Neural progenitor cell (in vitro differentiated cells): ENCODE measurements around the gene MYMX.

Experiments
- EZH2 ChIP-seq: fragments of 200-600 bp; sonication (generic); IDR thresholded peaks from 2 replicates; pipeline ENCODE4 v1.6.1; 2017; ENCODE audit warnings: antibody characterized with exemption, mild to moderate bottlenecking, moderate library complexity
- EZH2phosphoT487 ChIP-seq: fragments of 200-600 bp; sonication (generic); IDR thresholded peaks from 2 replicates; pipeline ENCODE4 v1.6.1; 2017; ENCODE audit warnings: antibody characterized with exemption

DNA sequence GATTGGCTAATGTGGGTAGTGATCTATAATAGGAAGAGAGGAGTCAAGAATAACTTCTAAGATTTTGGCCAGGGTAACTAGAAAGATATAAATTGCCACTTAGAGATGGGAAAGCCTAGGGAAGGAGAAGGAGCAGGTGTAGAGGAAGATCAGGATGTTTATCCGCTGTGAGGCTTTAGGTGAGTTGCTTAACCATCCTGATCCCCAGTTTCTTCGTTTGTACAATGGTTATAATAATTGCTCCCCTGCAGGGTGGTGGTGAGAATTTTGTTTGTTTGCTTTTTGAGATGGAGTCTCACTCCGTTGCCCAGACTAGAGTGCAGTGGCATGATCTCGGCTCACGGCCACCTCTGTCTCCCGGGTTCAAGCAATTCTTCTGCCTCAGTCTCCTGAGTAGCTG lies 2.4 kb upstream of the MYMX start:
- TF ChIP-seq EZH2phosphoT487 (no peak), EZH2 (no peak)
